ENCODE results near the gene GRM2. TPM values are rescaled to one million over a fixed set of nuclear protein-coding genes. Genes with fewer than 3 reads are reported as not detected.

The GRM2 gene
- total RNA-seq, 1 experiment from 2014 or later: 1.9 TPM

DNA sequence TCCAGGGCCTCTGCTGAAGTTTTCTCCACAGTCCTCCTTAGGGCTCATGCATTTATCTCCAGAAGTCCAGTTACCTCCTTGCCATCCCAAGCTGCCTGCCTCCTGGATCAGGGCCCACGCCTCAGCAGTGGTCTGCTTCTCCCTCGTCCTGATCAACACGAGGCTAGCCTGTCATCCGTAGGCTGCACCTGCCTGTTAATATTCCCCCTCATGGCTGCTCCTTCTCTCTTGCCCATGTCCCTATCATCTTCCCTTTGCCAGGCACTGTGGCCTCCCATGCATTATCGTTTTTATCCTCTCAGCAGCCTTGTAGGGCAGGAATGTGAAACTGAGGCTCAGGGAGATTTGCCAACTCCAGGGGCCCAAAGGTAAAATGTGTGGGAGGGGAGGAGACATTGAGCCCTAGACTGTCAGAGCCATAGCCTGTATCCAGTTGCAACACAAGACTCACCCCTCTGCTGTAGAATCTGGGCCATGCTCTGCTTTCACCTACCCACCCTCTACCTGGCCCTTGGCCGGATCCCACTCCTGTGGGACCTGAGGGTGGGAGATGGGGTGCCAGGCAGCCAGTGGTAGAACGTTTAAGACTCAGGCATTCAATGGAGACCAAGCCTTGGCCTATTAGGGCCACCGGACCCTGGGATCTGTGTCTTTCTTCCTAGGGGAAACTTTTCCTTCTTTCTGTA is 4.6 kb downstream of the GRM2 start:
- no peak overlapping the region for H3K14ac ChIP-seq (ENCODE audit: insufficient read depth, low read length)
- H2AK5ac ChIP-seq (ENCODE audit: insufficient read length, low read length): no peak overlapping the region
- H3K23ac ChIP-seq (ENCODE audit: insufficient read length, low read depth, low read length): no peak overlapping the region
- no peak overlapping the region for H3K9ac ChIP-seq (ENCODE audit: extremely low read depth, insufficient read length, low read length)
- no peaks in the 10 kb centered on the region for H4K20me1 ChIP-seq (ENCODE audit: control insufficient read depth, insufficient read depth, insufficient read length)
- H3K18ac ChIP-seq (ENCODE audit: insufficient read length, low read depth, low read length): no peak overlapping the region
- H3K9me3 ChIP-seq (ENCODE audit: control insufficient read depth, low read depth, low read length): no peaks in the 10 kb centered on the region
- H2BK5ac ChIP-seq (ENCODE audit: insufficient read length, low read length): no peak overlapping the region
- no CpG with 5 or more reads among the region's 8 CpGs for WGBS (ENCODE audit: extremely low coverage, insufficient read length, low lambda C conversion rate)
- no peak overlapping the region for H3K4me3 Mint-ChIP-seq
- H3K27ac ChIP-seq (ENCODE audit: insufficient read length, low read depth, low read length): no peak overlapping the region
- no peaks in the 10 kb centered on the region; a peak in 1 of 5 replicates for H3K9me3 Mint-ChIP-seq
- no peak for DNase-seq
- H4K8ac ChIP-seq (replicated peaks; ENCODE audit: insufficient read length, low read depth, low read length): no peak overlapping the region
- no peak overlapping the region for H4K91ac ChIP-seq (ENCODE audit: insufficient read length, low read depth, low read length)
- H2BK12ac ChIP-seq (ENCODE audit: insufficient read length, low read depth, low read length): no peak overlapping the region
- no peak overlapping the region for H3K4ac ChIP-seq (ENCODE audit: low read depth, low read length)
- peaks cover 29% of the 10 kb centered on the region for H3K27me3 Mint-ChIP-seq (ENCODE audit: low read depth)
- peak overlapping the region in 1 of 3 experiments; percentile 94; a peak in 1 of 7 replicates for H3K27ac Mint-ChIP-seq
- no peak overlapping the region for H2AFZ ChIP-seq (ENCODE audit: low read length)
- H3K79me1 ChIP-seq (ENCODE audit: insufficient read depth, low read depth, low read length, poor library complexity, severe bottlenecking): no peaks in the 10 kb centered on the region
- H2BK15ac ChIP-seq (ENCODE audit: low read depth, low read length): no peak overlapping the region
- no peak overlapping the region for H2BK120ac ChIP-seq (ENCODE audit: low read depth, low read length, poor library complexity, severe bottlenecking)
- H3K36me3 Mint-ChIP-seq (ENCODE audit: insufficient read depth in 1 of 3, low read depth in 3 of 3): peaks cover 0 to 10% (median 4%) of the 10 kb centered on the region in 3 experiments; a peak in 3 of 7 replicates
- H3K79me2 ChIP-seq (ENCODE audit: insufficient read depth, low read length): no peaks in the 10 kb centered on the region
- H3K27me3 ChIP-seq (ENCODE audit: insufficient read depth, low read length): peaks cover 17% of the 10 kb centered on the region; the same call in 1 of the 2 replicates
- H3K4me1 ChIP-seq (ENCODE audit: insufficient read depth, low read length): no peaks in the 10 kb centered on the region
- H3K4me1 Mint-ChIP-seq: peaks cover 10 to 13% of the 10 kb centered on the region in 2 experiments
- TF ChIP-seq CTCF (conservative IDR thresholded peaks at IDR 0.05): no peak
- no peak overlapping the region for H3K56ac ChIP-seq (ENCODE audit: insufficient read length, low read depth, low read length)
- no peak overlapping the region for H3K4me2 ChIP-seq (ENCODE audit: insufficient read depth, insufficient read length, low read length)
- H2BK20ac ChIP-seq (ENCODE audit: low read depth, low read length, poor library complexity, severe bottlenecking): no peak overlapping the region
- peaks cover 7% of the 10 kb centered on the region for H3K23me2 ChIP-seq (ENCODE audit: insufficient read length, low read depth, low read length, poor library complexity, severe bottlenecking)
- H4K5ac ChIP-seq (ENCODE audit: insufficient read length, low read depth, low read length): no peak overlapping the region
- H3T11ph ChIP-seq (ENCODE audit: low read length): no peak overlapping the region
